ENCODE results near the gene SH2D6.

SH2D6 gene

DNA sequence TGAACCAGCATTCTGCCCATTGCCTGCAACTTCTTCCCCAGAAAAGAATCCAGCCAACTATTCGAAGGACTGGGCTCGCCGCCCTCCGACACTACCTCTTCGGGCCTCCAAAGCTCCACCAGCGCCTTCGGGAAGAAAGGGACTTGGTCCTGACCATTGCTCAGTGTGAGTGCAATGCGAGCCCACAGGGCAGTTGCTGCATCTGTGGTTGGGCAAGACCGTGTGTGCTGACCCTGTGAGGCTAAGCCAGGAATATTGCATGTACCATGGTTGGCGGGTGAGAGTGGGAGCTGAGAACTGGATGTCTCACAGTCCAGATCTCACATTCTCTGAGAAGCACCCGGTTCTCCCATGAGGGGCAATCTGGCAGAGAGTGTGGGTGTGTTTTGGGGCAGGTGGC is 47.5 kb upstream of the SH2D6 start:
- Histone ChIP-seq H3K27ac (replicated peaks) (no peak overlapping the region), H3K4me3 (replicated peaks; ENCODE audit: insufficient read depth, low read length) (no peak overlapping the region), H3K27me3 (ENCODE audit: insufficient read depth, poor library complexity, severe bottlenecking) (no peaks in the 10 kb centered on the region)
- DNase-seq (ENCODE audit: low read depth in 1 of 2, low spot score in 1 of 2) = no peak
- TF ChIP-seq REST (IDR thresholded peaks at IDR 0.05; ENCODE audit: insufficient replicate concordance, low read depth) (no peak), POLR2AphosphoS5 (IDR thresholded peaks at IDR 0.05; ENCODE audit: low read depth) (no peak), SPI1 (IDR thresholded peaks at IDR 0.05; ENCODE audit: borderline replicate concordance, low read depth) (no peak), GABPA (IDR thresholded peaks at IDR 0.05; ENCODE audit: low read depth) (no peak)
- TF ChIP-seq, protein P1, sequence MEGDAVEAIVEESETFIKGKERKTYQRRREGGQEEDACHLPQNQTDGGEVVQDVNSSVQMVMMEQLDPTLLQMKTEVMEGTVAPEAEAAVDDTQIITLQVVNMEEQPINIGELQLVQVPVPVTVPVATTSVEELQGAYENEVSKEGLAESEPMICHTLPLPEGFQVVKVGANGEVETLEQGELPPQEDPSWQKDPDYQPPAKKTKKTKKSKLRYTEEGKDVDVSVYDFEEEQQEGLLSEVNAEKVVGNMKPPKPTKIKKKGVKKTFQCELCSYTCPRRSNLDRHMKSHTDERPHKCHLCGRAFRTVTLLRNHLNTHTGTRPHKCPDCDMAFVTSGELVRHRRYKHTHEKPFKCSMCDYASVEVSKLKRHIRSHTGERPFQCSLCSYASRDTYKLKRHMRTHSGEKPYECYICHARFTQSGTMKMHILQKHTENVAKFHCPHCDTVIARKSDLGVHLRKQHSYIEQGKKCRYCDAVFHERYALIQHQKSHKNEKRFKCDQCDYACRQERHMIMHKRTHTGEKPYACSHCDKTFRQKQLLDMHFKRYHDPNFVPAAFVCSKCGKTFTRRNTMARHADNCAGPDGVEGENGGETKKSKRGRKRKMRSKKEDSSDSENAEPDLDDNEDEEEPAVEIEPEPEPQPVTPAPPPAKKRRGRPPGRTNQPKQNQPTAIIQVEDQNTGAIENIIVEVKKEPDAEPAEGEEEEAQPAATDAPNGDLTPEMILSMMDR (IDR thresholded peaks at IDR 0.05; ENCODE audit: insufficient read depth, low read length) = no peak

- Histone ChIP-seq H3K27ac (replicated peaks) (no peak overlapping the region), H3K27me3 (ENCODE audit: insufficient read depth, poor library complexity, severe bottlenecking) (no peaks in the 10 kb centered on the region), H3K4me3 (replicated peaks; ENCODE audit: insufficient read depth, low read length) (no peak overlapping the region)
- TF ChIP-seq, protein P1 (IDR thresholded peaks at IDR 0.05; ENCODE audit: insufficient read depth, low read length) = no peak
- TF ChIP-seq REST (IDR thresholded peaks at IDR 0.05; ENCODE audit: insufficient replicate concordance, low read depth) (no peak), GABPA (IDR thresholded peaks at IDR 0.05; ENCODE audit: low read depth) (no peak), POLR2AphosphoS5 (IDR thresholded peaks at IDR 0.05; ENCODE audit: low read depth) (no peak), SPI1 (IDR thresholded peaks at IDR 0.05; ENCODE audit: borderline replicate concordance, low read depth) (no peak)
- no peak for DNase-seq (ENCODE audit: low read depth in 1 of 2, low spot score in 1 of 2)
Measured at GRCh38 chr2:85376291-85377065, 42.0 kb upstream of the SH2D6 start.

- no peak overlapping the region for H3K4me3 ChIP-seq (replicated peaks; ENCODE audit: insufficient read depth, low read length)
- TF ChIP-seq POLR2AphosphoS5 (IDR thresholded peaks at IDR 0.05; ENCODE audit: low read depth) (no peak), REST (IDR thresholded peaks at IDR 0.05; ENCODE audit: insufficient replicate concordance, low read depth) (no peak), SPI1 (IDR thresholded peaks at IDR 0.05; ENCODE audit: borderline replicate concordance, low read depth) (no peak), GABPA (IDR thresholded peaks at IDR 0.05; ENCODE audit: low read depth) (no peak)
- TF ChIP-seq, protein P1 (IDR thresholded peaks at IDR 0.05; ENCODE audit: insufficient read depth, low read length) = no peak
- no peak overlapping the region for H3K27ac ChIP-seq (replicated peaks)
- no peak for DNase-seq (ENCODE audit: low read depth in 1 of 2, low spot score in 1 of 2)
- no peaks in the 10 kb centered on the region for H3K27me3 ChIP-seq (ENCODE audit: insufficient read depth, poor library complexity, severe bottlenecking)
Measured at GRCh38 chr2:85377083-85377482, 41.4 kb upstream of the SH2D6 start.
